ENCODE data around the gene IFT122. TPM values are rescaled to one million over a fixed set of nuclear protein-coding genes. Genes with fewer than 3 reads are reported as not detected.

IFT122 gene
- total and polyA plus RNA-seq, 3 experiments from 2014 or later: 4.3 to 16.5 (median 16.4) TPM

GRCh38 chr3:129433565-129433964 lies 6.5 kb upstream of the IFT122 start:
- no peaks in the 10 kb centered on the region for H3K27me3 ChIP-seq (ENCODE audit: insufficient read depth, low read length, poor library complexity, severe bottlenecking)
- POLR2A ChIA-PET: no interaction called here
- Mint-ChIP-seq H3K9me3 (no peaks in the 10 kb centered on the region), H3K27me3 (no peaks in the 10 kb centered on the region), H3K4me3 (peak overlapping the region in 1 of 7 donors; percentile 36), H3K27ac (no peak overlapping the region), H3K36me3 (peaks cover 0 to 84% (median 18%) of the 10 kb centered on the region in 3 donors), H3K4me1 (peaks cover 44 to 62% (median 54%) of the 10 kb centered on the region in 3 donors)
- H3K4me1 ChIP-seq (ENCODE audit: insufficient read depth, low read length): peaks cover 21% of the 10 kb centered on the region
- H3K9me3 ChIP-seq (ENCODE audit: low read length): no peaks in the 10 kb centered on the region
- no peak overlapping the region for H3K4me3 ChIP-seq (ENCODE audit: low read length)
- DNase-seq: no peak
- H3K36me3 ChIP-seq (ENCODE audit: insufficient read depth, low read length): peaks cover 38% of the 10 kb centered on the region
- CTCF ChIA-PET: no interaction called here
- H3K27ac ChIP-seq (ENCODE audit: low read depth, low read length): no peak overlapping the region

- Mint-ChIP-seq H3K36me3 (peaks cover 0 to 81% (median 18%) of the 10 kb centered on the region in 3 donors), H3K4me3 (peak overlapping the region in 1 of 7 donors; percentile 14), H3K27me3 (no peaks in the 10 kb centered on the region), H3K27ac (peak overlapping the region in 2 of 8 donors; percentile 20 to 66), H3K4me1 (peaks cover 46 to 62% (median 55%) of the 10 kb centered on the region in 3 donors), H3K9me3 (no peaks in the 10 kb centered on the region)
- H3K4me3 ChIP-seq (ENCODE audit: low read length): no peak overlapping the region
- peaks cover 22% of the 10 kb centered on the region for H3K4me1 ChIP-seq (ENCODE audit: insufficient read depth, low read length)
- CTCF ChIA-PET: no interaction called here
- no peak for DNase-seq
- H3K36me3 ChIP-seq (ENCODE audit: insufficient read depth, low read length): peaks cover 38% of the 10 kb centered on the region
- H3K9me3 ChIP-seq (ENCODE audit: low read length): no peaks in the 10 kb centered on the region
- H3K27ac ChIP-seq (ENCODE audit: low read depth, low read length): no peak overlapping the region
- H3K27me3 ChIP-seq (ENCODE audit: insufficient read depth, low read length, poor library complexity, severe bottlenecking): no peaks in the 10 kb centered on the region
- POLR2A ChIA-PET: no interaction called here
Observed at GRCh38 chr3:129434140-129434539, 5.9 kb upstream of the IFT122 start.

GRCh38 chr3:129435367-129435766 lies 4.7 kb upstream of the IFT122 start:
- no peak overlapping the region for H3K27ac ChIP-seq (ENCODE audit: low read depth, low read length)
- CTCF ChIA-PET: no interaction called here

GRCh38 chr3:129439226-129439816 lies 703 bp upstream of the IFT122 start:
- H3K27ac ChIP-seq (ENCODE audit: low read depth, low read length): peak overlapping the region; percentile 81
- DNase-seq: peak in 4 of 5 donors; percentile 29 to 68 (median 40)
- CTCF ChIA-PET: interaction anchor here (1.0 to 1.8 kb wide), 5 partner anchors 9 to 40 kb away, joined by 3 to 9 read pairs (median 4); partner anchors contain the start of gene EFCAB12
- no peaks in the 10 kb centered on the region for H3K9me3 ChIP-seq (ENCODE audit: low read length)
- no peaks in the 10 kb centered on the region for H3K27me3 ChIP-seq (ENCODE audit: insufficient read depth, low read length, poor library complexity, severe bottlenecking)
- peak overlapping the region; percentile 95 for H3K4me3 ChIP-seq (ENCODE audit: low read length)
- Mint-ChIP-seq H3K27me3 (peaks cover 0 to 3% of the 10 kb centered on the region in 2 donors), H3K27ac (peak overlapping the region; percentile 92 to 100 (median 97)), H3K4me3 (peak overlapping the region; percentile 88 to 99 (median 95)), H3K36me3 (peaks cover 0 to 47% (median 7%) of the 10 kb centered on the region in 3 donors), H3K9me3 (no peaks in the 10 kb centered on the region), H3K4me1 (peaks cover 68 to 92% (median 81%) of the 10 kb centered on the region in 3 donors)
- POLR2A ChIA-PET: interaction anchor here (1.1 to 2.9 kb wide), 4 partner anchors 11 to 454 kb away, joined by 3 to 15 read pairs (median 6); partner anchors contain the start of genes EFCAB12 and TMCC1
- peaks cover 12% of the 10 kb centered on the region for H3K36me3 ChIP-seq (ENCODE audit: insufficient read depth, low read length)
- H3K4me1 ChIP-seq (ENCODE audit: insufficient read depth, low read length): peaks cover 50% of the 10 kb centered on the region

More at GRCh38 chr3:129435367-129435766, 4.7 kb upstream of the IFT122 start:
- H3K4me1 ChIP-seq (ENCODE audit: insufficient read depth, low read length): peaks cover 22% of the 10 kb centered on the region
- H3K4me1 Mint-ChIP-seq: peaks cover 54 to 64% (median 62%) of the 10 kb centered on the region in 3 donors
- H3K36me3 Mint-ChIP-seq: peaks cover 0 to 86% (median 18%) of the 10 kb centered on the region in 3 donors
- H3K4me3 ChIP-seq (ENCODE audit: low read length): no peak overlapping the region
- H3K27me3 ChIP-seq (ENCODE audit: insufficient read depth, low read length, poor library complexity, severe bottlenecking): no peaks in the 10 kb centered on the region
- no peaks in the 10 kb centered on the region for H3K9me3 ChIP-seq (ENCODE audit: low read length)
- H3K9me3 Mint-ChIP-seq: no peaks in the 10 kb centered on the region
- H3K27me3 Mint-ChIP-seq: peaks cover 0 to 3% of the 10 kb centered on the region in 2 donors
- POLR2A ChIA-PET: no interaction called here
- no peak for DNase-seq
- peak overlapping the region in 5 of 8 donors; percentile 24 to 68 (median 65) for H3K27ac Mint-ChIP-seq
- peaks cover 38% of the 10 kb centered on the region for H3K36me3 ChIP-seq (ENCODE audit: insufficient read depth, low read length)
- no peak overlapping the region for H3K4me3 Mint-ChIP-seq

- CTCF ChIA-PET: interaction anchor here (0.8 to 1.8 kb wide), 7 partner anchors 8 to 195 kb away, joined by 3 to 9 read pairs (median 4); no protein-coding TSS in a partner anchor
- Mint-ChIP-seq H3K36me3 (peaks cover 0 to 36% (median 7%) of the 10 kb centered on the region in 3 donors), H3K4me3 (peak overlapping the region; percentile 88 to 99 (median 95)), H3K4me1 (peaks cover 58 to 78% (median 67%) of the 10 kb centered on the region in 3 donors), H3K27ac (peak overlapping the region; percentile 92 to 100 (median 97)), H3K9me3 (no peaks in the 10 kb centered on the region), H3K27me3 (peaks cover 0 to 3% of the 10 kb centered on the region in 2 donors)
- no peak for DNase-seq
- H3K4me3 ChIP-seq (ENCODE audit: low read length): peak overlapping the region; percentile 72
- H3K27ac ChIP-seq (ENCODE audit: low read depth, low read length): peak overlapping the region; percentile 70
- H3K4me1 ChIP-seq (ENCODE audit: insufficient read depth, low read length): peaks cover 50% of the 10 kb centered on the region
- H3K9me3 ChIP-seq (ENCODE audit: low read length): no peaks in the 10 kb centered on the region
- POLR2A ChIA-PET: interaction anchor here (0.9 to 2.9 kb wide), 4 partner anchors 10 to 165 kb away, joined by 3 to 15 read pairs (median 3); partner anchors contain the start of gene EFCAB12
- H3K36me3 ChIP-seq (ENCODE audit: insufficient read depth, low read length): peaks cover 12% of the 10 kb centered on the region
- H3K27me3 ChIP-seq (ENCODE audit: insufficient read depth, low read length, poor library complexity, severe bottlenecking): no peaks in the 10 kb centered on the region
Observed at GRCh38 chr3:129440618-129441190, 680 bp downstream of the IFT122 start.

GRCh38 chr3:129441215-129441614 lies 1.2 kb downstream of the IFT122 start:
- ChIA-PET CTCF (interaction anchor here (0.8 to 1.6 kb wide), 5 partner anchors 7 to 195 kb away, joined by 3 to 6 read pairs (median 3); no protein-coding TSS in a partner anchor), POLR2A (no interaction called here)
- peak overlapping the region; percentile 92 to 100 (median 97) for H3K27ac Mint-ChIP-seq
- H3K4me1 Mint-ChIP-seq: peaks cover 53 to 73% (median 62%) of the 10 kb centered on the region in 3 donors
- no peaks in the 10 kb centered on the region for H3K9me3 ChIP-seq (ENCODE audit: low read length)
- peaks cover 10% of the 10 kb centered on the region for H3K36me3 ChIP-seq (ENCODE audit: insufficient read depth, low read length)
- H3K4me1 ChIP-seq (ENCODE audit: insufficient read depth, low read length): peaks cover 46% of the 10 kb centered on the region
- peak overlapping the region; percentile 70 for H3K27ac ChIP-seq (ENCODE audit: low read depth, low read length)
- no peaks in the 10 kb centered on the region for H3K9me3 Mint-ChIP-seq
- peaks cover 0 to 3% of the 10 kb centered on the region in 2 donors for H3K27me3 Mint-ChIP-seq
- no peaks in the 10 kb centered on the region for H3K27me3 ChIP-seq (ENCODE audit: insufficient read depth, low read length, poor library complexity, severe bottlenecking)
- H3K4me3 Mint-ChIP-seq: peak overlapping the region; percentile 88 to 99 (median 95)
- peak overlapping the region; percentile 72 for H3K4me3 ChIP-seq (ENCODE audit: low read length)
- peak in 1 of 5 donors; percentile 14 for DNase-seq
- H3K36me3 Mint-ChIP-seq: peaks cover 0 to 31% (median 7%) of the 10 kb centered on the region in 3 donors

GRCh38 chr3:129441782-129442181 lies 1.8 kb downstream of the IFT122 start:
- Mint-ChIP-seq H3K4me3 (peak overlapping the region in 5 of 7 donors; percentile 88 to 96 (median 95)), H3K9me3 (no peaks in the 10 kb centered on the region), H3K27me3 (peaks cover 0 to 3% of the 10 kb centered on the region in 2 donors), H3K27ac (peak overlapping the region; percentile 39 to 100 (median 97)), H3K4me1 (peaks cover 48 to 67% (median 56%) of the 10 kb centered on the region in 3 donors), H3K36me3 (peaks cover 0 to 25% (median 3%) of the 10 kb centered on the region in 3 donors)
- Histone ChIP-seq H3K27me3 (ENCODE audit: insufficient read depth, low read length, poor library complexity, severe bottlenecking) (no peaks in the 10 kb centered on the region), H3K4me1 (ENCODE audit: insufficient read depth, low read length) (peaks cover 40% of the 10 kb centered on the region), H3K9me3 (ENCODE audit: low read length) (no peaks in the 10 kb centered on the region), H3K4me3 (ENCODE audit: low read length) (no peak overlapping the region), H3K36me3 (ENCODE audit: insufficient read depth, low read length) (peaks cover 7% of the 10 kb centered on the region), H3K27ac (ENCODE audit: low read depth, low read length) (peak overlapping the region; percentile 70)
- no peak for DNase-seq
- POLR2A ChIA-PET: interaction anchor here (0.6 kb wide), 1 partner anchor 460 kb away, joined by 3 read pairs; no protein-coding TSS in a partner anchor
- CTCF ChIA-PET: interaction anchor here (1.2 kb wide), 1 partner anchor 48 kb away, joined by 3 read pairs; no protein-coding TSS in a partner anchor
